Renal cortex interstitium (tissue), 11 donors: ENCODE results near the gene STBD1. TPM values are rescaled to one million over a fixed set of nuclear protein-coding genes. Genes with fewer than 3 reads are reported as not detected.
"Not testable (repeated sequence)": the region's sequence is repeated elsewhere in the genome, so short reads cannot be mapped to it uniquely, and the experiment has no call there.

Experiments
- DNase-seq, 11 donors: peaks; one replicate each; pipeline ENCODE4 v3.0.0-alpha.2; 2013; ENCODE audit warnings: low read depth in 9 of 11, low spot score in 4 of 11; ENCODE audit errors: extremely low read depth in 1 of 11
- polyA plus RNA-seq, 3 donors: library from polyadenylated mRNA; unstranded; fragments of 120-200 nt; gene quantifications; one replicate each; pipeline ENCODE4 v1.2.1, GENCODE V29; 2013; ENCODE audit not compliant: insufficient read length in 3 of 3

STBD1 gene
- polyA plus RNA-seq, 3 donors, result 1.0 to 2.0 (median 2.0) TPM

DNA sequence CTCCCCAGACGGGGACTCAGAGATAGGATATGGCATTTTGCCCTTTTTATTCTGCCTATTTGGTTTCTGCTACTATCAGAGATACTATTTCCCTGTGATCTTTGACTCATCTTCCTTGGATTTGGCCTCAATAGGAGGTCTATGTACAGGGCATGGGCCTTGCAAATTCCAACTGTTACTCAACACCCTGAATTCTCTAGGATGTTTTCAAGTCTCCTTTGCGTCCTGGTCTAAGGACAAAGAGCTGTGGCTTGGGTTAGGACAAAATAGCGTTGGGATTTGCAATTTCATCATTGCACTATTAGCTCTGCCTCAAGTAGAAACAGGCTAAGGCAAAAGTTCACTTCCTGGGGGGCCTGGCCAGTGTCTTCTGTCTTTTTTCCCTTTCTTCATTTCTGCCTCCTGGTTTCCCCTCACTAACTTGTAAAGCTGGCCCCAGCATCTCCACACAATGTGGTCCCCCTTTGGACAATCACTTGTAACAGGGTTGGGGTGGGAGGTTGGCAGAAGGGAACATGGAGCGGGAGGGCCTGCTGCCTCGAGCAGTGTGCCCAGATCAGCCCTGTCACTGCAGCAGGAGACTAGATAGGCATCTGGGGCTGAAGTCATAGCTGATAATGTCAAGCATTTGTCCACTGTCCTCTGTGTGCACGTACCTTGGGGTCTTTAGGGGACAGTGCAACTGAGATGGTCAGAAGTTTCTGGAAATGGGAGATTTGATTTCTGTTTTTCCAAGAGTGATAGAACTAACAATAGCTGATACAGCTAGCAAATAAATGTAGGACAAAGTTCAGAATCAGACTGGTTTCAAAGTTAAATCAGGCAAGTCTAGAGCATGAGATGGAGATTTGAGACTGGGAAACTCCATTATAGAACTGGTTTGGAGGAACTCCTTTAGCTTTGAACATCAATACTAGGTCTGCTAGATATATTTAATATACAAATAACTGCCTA is 25.8 kb upstream of the STBD1 start:
- no peak for DNase-seq

DNA sequence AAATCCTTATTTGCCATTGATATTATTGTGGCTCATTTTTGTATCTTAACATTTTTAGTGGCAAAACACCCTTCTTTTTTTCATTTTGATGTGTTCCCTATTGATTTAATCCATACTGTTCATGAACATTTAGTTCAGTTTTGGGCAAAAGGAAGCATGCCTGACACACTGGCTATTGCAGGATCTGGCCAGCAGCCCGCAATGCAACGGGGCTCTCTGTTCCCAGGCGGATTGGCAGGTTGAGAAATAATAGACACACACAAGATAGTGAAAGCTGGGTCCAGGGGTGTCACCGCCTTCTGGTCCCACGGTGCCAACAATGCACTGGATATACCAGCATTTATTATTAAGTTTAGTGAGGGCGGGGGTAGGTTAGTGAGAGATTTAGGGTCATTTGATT is 24.9 kb upstream of the STBD1 start:
- not testable (repeated sequence) for DNase-seq

DNA sequence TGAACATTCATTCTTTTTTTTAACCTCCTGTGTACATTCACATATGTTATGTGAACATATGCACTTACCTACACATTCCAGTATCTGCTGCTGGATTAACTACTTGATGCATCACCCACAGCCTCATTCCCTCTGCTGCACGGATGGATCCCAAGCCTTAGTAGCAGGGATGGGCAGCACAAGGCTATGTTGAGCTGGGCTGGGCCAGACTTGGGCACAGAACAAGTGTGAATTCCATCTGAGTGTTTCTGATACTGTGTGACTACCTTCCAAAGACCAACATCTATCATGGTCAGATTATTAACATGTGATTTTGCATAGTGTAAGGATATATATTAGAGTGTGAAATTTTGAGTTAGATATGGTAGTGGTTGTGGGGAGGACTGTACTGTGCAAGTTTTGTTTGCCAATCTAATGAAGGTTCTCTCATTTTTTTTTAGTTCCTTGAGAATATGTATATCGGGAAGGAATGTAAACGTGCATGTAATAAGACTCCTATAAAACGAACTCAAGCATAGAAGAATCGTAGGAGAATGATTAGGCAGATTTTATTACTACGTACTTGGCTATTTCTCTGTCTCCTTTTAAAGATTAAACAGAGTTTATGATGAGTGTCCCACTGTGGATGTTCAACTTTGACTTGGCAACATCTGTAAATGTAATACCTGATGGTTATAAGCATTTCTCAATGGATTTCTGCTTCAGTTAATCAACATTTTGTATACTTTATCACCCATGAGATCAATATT is 23.4 kb upstream of the STBD1 start:
- DNase-seq, result no peak

DNA sequence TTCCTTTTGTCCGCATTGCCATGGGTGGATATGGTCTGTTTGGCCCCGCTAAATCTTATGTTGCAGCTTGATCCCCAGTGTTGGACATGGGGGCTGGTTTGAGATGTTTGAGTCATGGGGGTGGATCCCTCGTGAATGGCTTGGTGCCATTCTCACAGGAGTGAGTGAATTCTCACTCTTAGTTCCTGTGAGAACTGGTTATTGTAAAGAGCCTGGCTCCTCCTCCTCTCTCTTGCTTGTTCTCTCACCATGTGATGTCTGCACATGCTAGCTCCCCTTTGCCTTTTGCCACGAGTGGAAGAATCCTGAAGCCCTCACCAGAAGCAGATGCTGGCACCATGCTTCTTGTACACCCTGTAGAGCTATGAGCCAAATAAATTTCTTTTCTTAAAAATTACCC is 22.6 kb upstream of the STBD1 start:
- DNase-seq, result no peak

DNA sequence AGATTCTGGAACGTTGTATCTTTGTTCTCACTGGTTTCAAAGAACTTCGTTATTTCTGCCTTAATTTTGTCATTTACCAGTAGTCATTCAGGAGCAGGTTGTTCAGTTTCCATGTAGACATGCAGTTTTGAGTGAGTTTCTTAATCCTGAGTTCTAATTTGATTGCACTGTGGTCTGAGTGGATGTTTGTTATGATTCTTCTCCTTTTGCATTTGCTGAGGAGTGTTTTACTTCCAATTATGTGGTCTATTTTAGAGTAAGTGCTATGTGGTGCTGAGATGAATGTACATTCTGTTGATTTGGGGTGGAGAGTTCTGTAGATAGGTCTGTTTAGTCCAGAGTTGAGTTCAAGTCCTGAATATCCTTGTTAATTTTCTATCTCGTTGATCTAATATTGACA is 18.7 kb upstream of the STBD1 start:
- DNase-seq, result not testable (repeated sequence)

DNA sequence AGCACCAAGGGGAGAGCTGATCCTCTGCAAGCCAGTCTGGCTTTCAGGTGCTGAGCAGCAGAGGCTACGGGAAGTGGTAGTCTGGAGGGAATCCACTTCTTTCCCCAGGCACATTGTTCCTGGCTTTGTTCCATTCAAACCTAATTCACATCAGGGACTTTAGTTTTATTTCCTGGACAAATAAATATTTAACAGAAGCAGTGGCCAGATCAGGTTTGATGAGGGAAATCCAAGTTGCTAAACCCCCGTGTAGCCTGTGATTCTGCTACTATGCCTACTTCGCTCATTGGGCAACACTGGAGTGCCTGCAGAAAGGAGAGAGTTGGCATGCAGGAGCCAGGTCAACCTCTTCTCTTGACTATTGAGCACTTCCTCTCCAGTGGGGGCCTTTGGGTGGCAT is 13.8 kb upstream of the STBD1 start:
- no peak for DNase-seq

DNA sequence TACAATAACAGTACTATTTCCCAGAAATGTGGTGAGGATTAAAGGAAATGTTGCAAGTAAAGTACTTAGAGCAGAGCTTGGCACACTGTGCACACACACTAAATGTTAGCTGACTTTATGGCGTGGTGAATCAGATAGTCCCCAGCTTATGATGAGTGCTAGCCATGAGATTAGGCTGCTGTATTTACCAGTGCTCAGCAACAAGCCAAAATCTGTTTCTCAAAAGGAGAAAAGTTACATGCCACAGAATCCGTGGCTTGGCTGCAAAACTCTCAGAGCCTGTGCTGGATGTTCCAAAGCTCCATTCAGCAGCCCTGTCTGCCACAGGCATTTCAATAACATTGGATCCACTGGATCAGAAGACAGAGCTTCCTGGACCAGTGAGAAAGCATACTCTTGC is 12.8 kb upstream of the STBD1 start:
- no peak for DNase-seq

DNA sequence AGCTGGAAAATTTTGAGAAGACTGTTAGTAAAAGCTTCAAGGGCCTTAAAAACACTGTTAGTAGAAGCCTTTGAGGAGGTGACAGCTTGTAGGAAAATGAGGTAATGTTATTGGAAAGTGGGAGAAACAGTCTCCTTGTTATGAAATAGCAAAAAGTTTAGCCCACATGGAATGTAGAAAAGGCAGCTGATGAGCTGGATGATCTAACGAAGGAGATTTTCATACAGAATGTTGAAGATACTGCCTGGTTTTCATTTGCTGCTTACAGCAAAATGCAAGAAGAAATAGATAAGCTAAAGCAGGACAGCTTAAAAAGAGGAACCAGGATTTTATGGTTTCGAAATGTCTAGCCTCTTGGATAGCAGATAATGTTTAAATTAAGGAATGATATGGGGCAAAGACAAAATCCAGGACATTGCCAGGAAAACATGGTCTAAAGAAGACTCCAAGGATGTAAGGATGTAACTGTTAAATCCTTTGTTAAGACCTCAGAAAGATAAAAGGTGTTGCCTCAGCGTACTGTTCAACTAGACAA is 10.2 kb upstream of the STBD1 start:
- DNase-seq, result no peak

DNA sequence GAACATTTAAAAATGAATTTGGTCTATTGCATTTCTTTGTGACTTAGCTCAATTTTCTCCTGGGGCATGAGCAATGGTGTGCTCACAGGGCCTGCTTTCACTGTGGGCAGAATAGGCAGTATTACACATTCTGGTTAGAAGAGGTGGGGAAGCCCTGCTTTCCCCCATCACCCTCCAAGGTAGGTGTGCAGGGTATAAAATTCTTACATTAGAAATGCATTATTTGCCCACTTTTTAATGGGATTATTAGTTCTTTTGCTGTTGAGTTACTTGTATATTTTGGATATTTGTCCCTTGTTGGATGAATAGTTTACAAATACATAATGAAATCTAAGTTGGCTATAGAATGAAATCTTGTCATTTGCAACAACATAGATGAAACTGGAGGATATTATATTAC is 8.3 kb upstream of the STBD1 start:
- no peak for DNase-seq

DNA sequence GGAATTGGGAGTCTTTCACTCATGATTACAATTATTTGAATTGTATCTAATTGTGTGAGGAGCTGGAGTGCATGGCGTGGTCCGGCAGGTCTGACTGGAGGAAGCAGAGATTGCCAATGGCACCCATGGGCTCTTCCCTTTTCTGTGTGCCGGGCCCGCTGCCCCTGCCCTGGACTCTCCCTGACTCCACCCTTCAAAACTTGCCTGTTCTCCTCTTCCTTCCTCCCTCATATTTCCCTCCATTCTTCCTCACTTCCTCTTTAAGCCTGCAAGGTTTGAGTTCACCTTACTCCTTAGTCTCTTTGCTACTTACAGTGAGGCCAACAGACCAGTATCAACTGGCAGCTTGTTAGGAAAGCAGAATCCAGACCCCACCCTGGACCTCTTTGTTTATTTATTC is 6.5 kb upstream of the STBD1 start:
- no peak for DNase-seq

DNA sequence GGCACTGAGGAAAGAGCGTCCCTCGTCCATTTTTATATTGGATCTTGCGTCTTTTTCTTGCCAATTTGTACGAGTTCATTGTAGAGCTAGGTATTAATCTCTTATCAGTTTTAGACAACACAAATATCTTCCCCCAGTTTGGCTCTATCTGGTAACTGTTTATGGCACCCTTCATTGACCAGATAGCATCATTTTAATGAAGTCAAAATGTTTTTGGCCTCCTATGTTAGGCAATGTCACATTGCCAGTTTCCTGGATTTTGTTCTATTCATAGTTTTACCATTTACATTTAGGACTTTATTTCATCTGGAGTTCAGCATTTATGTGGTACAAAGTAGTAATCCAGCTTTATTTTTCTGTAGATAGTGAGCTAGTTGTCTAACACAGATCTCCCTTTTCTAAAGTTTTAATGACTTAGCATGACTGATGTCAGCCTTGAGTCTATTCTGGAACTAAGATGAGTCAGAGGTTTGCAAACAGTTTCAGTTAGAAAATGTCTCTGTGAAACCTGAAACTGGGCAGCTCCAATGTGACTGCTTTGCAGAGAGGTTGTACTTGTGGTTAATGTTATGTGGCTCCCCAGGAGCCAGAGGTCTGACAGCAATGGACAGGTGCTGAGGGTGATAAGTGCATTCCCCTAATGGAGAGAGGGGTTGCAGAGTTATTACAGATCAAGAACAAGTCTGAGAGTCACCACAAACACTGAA is 5.3 kb upstream of the STBD1 start:
- DNase-seq, result peak in 1 of 11 donors; percentile 10

DNA sequence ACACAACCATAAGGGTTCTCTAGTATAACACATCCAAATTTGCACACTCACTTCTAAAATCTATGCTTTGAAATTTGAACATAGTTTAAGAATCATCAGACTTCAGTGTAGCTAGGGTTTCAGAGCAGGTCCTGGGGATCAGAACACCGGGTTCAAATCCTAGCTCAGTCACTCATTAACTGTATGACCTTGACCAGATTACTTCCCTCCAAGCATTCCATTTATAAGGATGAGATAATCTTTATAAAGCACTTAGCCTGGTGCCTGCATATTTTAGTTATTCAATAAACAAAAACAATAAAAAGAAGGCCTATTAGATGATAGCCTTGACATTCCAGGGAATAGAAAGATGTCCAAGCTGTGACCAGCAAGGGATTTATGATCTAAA is 4.8 kb upstream of the STBD1 start:
- no peak for DNase-seq

DNA sequence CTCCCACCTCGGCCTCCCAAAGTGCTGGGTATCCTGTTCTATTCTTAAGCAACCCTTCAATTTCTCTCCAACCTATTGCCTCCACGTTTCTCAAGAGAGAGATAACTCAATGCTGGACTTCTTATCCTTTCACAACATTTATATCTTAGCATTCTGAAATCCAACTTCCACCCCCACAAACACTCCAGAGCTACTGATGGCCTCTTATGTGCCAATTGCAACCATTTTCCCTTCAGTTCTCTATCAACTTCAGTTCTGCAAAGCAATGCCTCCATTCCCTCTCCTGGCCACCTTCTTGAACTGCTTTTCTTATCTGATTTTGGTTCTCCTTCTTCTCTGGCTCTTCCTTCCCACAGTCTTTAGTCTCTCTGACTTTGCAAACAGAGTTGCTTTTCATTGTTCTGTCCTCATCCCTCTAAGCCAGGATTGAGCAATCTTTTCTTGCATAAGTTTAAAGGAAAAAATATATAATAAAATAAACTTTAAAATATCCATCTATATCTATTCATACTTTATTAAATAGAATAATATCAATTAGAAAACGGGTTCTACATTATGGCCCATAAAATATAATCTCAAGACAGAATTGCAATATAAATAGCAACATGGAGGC is 3.6 kb upstream of the STBD1 start:
- DNase-seq, result no peak

DNA sequence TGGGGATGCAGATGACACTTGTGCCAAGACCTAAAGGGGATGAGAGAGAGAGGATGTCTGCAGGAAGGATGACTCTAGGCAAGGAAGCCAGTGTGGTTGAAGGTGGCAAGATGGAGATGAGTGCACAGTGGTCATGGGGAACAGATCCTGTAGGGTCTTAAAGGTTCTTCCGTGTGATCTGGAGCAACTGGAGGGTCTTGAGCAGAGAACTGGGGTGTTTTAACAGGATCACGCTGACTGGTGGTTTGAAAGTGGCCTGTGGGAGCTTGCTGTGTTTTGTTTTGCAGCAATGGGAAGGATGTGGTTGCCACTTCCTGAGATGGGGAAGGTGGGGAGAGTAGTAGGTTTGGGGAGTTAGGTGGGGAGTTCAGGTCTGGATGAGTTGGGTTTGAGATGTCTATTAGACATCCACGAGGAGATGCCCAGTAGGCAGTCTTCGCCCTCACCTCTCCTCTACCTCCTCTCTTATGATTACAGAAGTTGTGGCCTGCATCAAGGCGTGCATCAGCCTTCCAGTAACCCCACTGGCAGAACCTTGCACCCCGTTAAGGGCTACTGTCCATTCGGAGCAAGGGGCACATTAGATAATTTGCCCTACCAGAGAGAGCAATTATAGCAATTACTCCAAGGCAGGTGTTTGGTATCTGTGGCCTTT is 1.4 kb upstream of the STBD1 start:
- no peak for DNase-seq

DNA sequence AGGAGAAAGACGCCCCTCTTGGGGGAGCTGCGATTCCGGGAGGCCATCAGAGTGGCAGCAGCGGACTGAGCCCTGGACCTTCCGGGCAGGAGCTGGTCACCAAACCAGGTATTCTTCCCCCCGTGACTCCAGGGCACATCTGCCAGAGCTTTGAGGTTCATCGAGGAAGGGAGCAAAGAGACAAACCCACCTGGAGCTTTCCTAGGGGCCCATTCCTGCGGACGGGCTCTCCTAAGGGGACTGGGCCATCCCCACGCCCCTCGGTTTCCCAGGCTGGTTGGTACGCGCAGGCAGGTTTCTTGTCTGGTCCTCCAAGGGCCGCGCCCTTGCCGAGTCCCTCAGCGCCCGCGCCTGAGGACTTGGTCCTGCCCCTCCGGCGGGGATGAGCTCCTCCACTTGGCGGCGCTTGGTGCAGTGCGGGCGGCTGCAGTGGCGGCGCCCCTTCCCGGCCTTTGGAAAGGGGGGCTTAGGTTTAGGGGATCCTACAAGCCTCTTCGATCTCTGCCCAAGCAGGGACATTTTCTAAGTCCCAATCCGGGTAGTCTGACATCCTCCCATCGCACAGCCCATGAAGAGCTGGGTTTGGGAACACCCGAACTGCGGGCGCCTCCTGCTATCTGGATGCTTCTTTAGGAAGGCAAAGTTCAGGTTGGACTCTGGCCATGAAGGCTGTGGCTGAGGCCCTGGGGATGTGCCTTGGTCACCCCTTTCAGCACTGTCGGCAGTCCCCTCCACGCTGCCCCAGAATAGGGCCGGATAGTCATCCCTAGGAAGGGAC is 538 bp downstream of the STBD1 start:
- peak in 5 of 11 donors; percentile 12 to 35 (median 22) for DNase-seq

DNA sequence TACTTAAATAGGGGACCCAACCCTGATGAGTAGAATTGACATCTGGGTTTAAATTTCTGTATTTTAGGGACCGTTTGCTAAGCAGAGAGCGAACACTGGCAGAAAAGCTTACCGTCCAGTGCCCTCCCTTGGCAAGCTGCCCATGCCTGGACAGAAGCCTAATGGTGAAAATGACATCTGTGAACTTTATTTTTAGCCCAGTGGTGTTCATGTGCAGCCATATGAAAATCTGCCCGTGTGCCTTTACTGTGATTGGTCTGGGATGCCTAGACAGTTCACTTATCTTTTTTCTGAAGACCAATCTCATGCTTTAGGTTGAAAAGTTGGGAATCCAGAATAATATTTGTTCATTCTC is 1.1 kb downstream of the STBD1 start:
- no peak for DNase-seq

DNA sequence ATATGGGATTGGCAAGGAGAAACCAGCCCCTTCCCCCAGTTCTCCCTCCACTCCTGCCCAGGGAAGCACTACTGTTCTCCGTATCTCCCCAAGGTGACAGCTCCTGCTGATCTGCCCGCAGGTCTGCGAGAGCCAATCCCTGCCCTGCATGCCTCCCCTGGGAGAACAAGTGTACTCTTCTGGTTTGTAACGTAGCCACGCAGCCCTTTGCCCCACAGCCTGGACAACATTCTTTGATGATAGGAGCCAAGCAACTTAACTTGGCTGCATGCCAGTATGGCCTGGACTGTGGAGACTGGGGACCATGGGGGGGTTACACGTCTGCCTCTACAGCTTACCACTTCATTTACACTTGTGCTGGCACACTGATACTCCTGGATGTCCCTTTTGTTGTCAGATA is 2.0 kb downstream of the STBD1 start:
- no peak for DNase-seq

DNA sequence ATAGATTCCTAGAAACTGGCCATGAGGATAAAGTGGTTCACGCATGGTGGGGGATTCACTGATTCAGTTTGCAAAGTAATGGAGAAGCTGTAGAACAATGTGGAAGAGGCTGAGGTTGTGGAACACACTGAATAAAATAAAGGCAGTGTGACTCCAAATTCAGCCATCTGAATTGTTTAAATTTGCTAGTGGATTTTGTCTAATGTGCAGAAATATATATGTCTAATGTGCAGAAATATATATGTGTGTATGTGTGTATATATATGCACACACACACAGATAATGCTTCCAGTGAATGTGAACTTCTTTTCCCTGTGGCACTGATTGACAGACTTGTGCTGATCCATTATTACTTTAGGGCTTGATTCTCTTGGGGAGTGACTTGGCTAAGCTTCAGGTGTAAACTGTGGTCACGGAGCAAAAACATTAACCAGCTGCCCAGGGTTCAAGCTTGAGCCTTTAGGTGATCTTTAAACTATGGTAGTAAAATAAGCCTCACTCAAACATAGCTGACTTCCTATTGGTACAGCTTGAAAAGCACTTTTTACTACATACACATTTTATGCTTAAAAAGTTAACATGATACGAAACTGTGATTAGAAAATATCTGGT is 3.5 kb downstream of the STBD1 start:
- no peak for DNase-seq
